ENCODE data around the gene SDK1. TPM values are rescaled to one million over a fixed set of nuclear protein-coding genes. Genes with fewer than 3 reads are reported as not detected.
A peak's percentile ranks its signal among the peaks of the same experiment; 100 is the strongest.

SDK1 gene
- total and polyA plus RNA-seq, 2 of the 8 experiments (the other 6 are each of a cell fraction or from before 2014, with no cell fraction given): 3.3 to 7.2 TPM

DNA sequence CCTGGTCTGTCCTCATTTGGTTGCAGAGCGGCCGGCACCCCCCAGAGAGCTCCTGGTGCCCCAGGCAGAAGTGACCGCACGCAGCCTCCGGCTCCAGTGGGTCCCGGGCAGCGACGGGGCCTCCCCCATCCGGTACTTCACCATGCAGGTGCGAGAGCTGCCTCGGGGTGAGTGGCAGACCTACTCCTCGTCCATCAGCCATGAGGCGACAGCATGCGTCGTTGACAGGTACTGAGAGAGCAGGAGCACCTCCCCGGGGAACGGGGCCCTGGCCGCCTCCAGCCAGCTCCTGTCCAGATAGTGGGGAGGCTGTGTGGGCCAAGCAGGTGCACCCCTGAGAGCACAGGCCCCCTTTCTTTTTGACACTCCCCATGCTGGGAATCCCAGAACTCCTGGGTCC is 848.2 kb downstream of the SDK1 start:
- Histone ChIP-seq H4K91ac (replicated peaks; ENCODE audit: insufficient read length, low read length) (no peak overlapping the region), H3K27ac (ENCODE audit: low read depth, low read length) (no peak overlapping the region), H3K79me2 (ENCODE audit: control insufficient read depth in 1 of 2, insufficient read depth in 2 of 2, low read length in 2 of 2) (no peaks in the 10 kb centered on the region), H3K4ac (replicated peaks; ENCODE audit: insufficient read length, low read depth, low read length) (no peak overlapping the region), H3K4me3 (ENCODE audit: extremely low read depth in 1 of 4, insufficient read depth in 2 of 4, low read depth in 3 of 4, low read length in 4 of 4) (no peak overlapping the region), H2BK12ac (ENCODE audit: low read depth, low read length) (no peak overlapping the region), H2BK15ac (ENCODE audit: low read length) (no peak overlapping the region), H3K4me2 (ENCODE audit: insufficient read depth in 1 of 2, low read depth in 2 of 2, low read length in 2 of 2) (no peak overlapping the region), H3K9me3 (ENCODE audit: insufficient read depth in 2 of 2, low read depth in 1 of 2, low read length in 1 of 2) (no peaks in the 10 kb centered on the region), H3K79me1 (ENCODE audit: low read depth, low read length) (no peaks in the 10 kb centered on the region), H4K20me1 (replicated peaks in 1 of 2; ENCODE audit: control insufficient read depth in 1 of 2, insufficient read depth in 2 of 2, low read length in 2 of 2) (no peaks in the 10 kb centered on the region), H3K14ac (ENCODE audit: insufficient read length) (no peak overlapping the region), H2BK120ac (replicated peaks; ENCODE audit: low read depth, low read length) (no peak overlapping the region), H3K18ac (ENCODE audit: extremely low read depth, low read length) (no peak overlapping the region), H2BK5ac (ENCODE audit: low read depth, low read length) (no peak overlapping the region), H3K9ac (replicated peaks in 1 of 4; ENCODE audit: extremely low read depth in 1 of 4, low read depth in 3 of 4, low read length in 3 of 4) (no peak overlapping the region), H3K36me3 (ENCODE audit: control insufficient read depth in 2 of 4, insufficient read depth in 4 of 4, low read length in 3 of 4) (no peaks in the 10 kb centered on the region), H2BK20ac (ENCODE audit: low read length) (no peak overlapping the region), H2AFZ (ENCODE audit: low read length) (no peak overlapping the region), H4K5ac (ENCODE audit: insufficient read length, low read depth, low read length) (no peak overlapping the region), H4K8ac (ENCODE audit: extremely low read depth, insufficient read depth, low read length) (0 out of 2 replicates have a peak overlapping the region, but pooled peaks have one; percentile 40), H3K23me2 (ENCODE audit: low read depth, low read length) (no peaks in the 10 kb centered on the region), H3K27me3 (replicated peaks in 1 of 4; ENCODE audit: control insufficient read depth in 3 of 4, extremely low read depth in 1 of 4, insufficient read depth in 3 of 4, low read length in 3 of 4) (no peaks in the 10 kb centered on the region), H3K23ac (ENCODE audit: insufficient read length) (no peak overlapping the region), H2AK5ac (ENCODE audit: low read depth, low read length) (no peak overlapping the region), H3K4me1 (replicated peaks in 1 of 4; ENCODE audit: control insufficient read depth in 3 of 4, insufficient read depth in 4 of 4, low read length in 3 of 4) (peaks cover 0 to 13% (median 10%) of the 10 kb centered on the region in 4 experiments; a peak in 6 of 7 replicates), H3K56ac (replicated peaks; ENCODE audit: insufficient read length, low read depth, low read length) (no peak overlapping the region)
- ChIA-PET CTCF (ENCODE audit: partially characterized antibody) (interaction anchor here (1.2 to 3.8 kb wide), 6 partner anchors 10 to 46 kb away, joined by 3 to 13 read pairs (median 4); no protein-coding TSS in a partner anchor), POLR2A (ENCODE audit: partially characterized antibody) (interaction anchor here (0.6 to 1.2 kb wide), 3 partner anchors 8 to 457 kb away, joined by 3 to 4 read pairs (median 3); no protein-coding TSS in a partner anchor)
- no peak for TF ChIP-seq CTBP2 (IDR thresholded peaks at IDR 0.05; ENCODE audit: borderline replicate concordance, insufficient read depth, insufficient read length, low read length)
- TF ChIP-seq EZH2 (IDR thresholded peaks at IDR 0.05; ENCODE audit: low read depth, low read length, severe bottlenecking): no peak
- DNase-seq (ENCODE audit: low read depth in 1 of 2, low spot score in 2 of 2) (no peak), FAIRE-seq (no peak)
- WGBS, 2 experiments (ENCODE audit: extremely low coverage in 1 of 2, insufficient coverage in 1 of 2, insufficient read length in 1 of 2, insufficient replicate concordance in 2 of 2, low coverage in 1 of 2, low lambda C conversion rate in 2 of 2, missing lambda C conversion rate in 1 of 2): 90% methylated on average over 15 of the region's 18 CpGs; no CpG with 5 or more reads in 1 of the 2 experiments
